ENCODE results near the gene TMEM42. TPM values are rescaled to one million over a fixed set of nuclear protein-coding genes. Genes with fewer than 3 reads are reported as not detected.

TMEM42 gene
- total and polyA plus RNA-seq, 7 donors, result 6.2 to 25.7 (median 10.2) TPM

DNA sequence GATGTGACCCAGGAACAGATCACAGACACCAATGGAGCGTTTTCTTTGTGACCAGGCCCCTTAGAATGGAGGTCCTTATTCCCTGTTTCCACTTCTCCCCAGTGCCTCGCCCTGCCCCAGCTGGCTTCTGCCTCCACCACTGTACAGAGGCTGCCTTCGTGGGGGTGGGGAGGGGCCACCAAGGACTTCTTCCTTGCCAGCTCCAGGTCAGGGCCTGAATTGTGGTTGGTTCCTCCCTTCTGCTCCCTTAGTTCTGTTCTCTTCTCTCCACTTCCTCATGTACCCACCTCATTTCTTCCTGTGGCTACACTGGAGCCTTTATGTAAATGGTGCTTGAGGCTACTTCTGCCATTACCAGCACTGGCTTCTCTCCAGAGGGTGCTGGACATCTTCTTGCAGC lies 29.1 kb downstream of the TMEM42 start:
- DNase-seq, result no peak
- no peaks in the 10 kb centered on the region for H3K27me3 ChIP-seq
- H3K4me3 ChIP-seq, result no peak overlapping the region
- no peaks in the 10 kb centered on the region for H3K9me3 ChIP-seq
- H3K27ac ChIP-seq, result no peak overlapping the region
- H3K4me1 ChIP-seq, result peaks cover 0 to under 1% (median 0%) of the 10 kb centered on the region in 4 donors
- TF ChIP-seq, protein P1, sequence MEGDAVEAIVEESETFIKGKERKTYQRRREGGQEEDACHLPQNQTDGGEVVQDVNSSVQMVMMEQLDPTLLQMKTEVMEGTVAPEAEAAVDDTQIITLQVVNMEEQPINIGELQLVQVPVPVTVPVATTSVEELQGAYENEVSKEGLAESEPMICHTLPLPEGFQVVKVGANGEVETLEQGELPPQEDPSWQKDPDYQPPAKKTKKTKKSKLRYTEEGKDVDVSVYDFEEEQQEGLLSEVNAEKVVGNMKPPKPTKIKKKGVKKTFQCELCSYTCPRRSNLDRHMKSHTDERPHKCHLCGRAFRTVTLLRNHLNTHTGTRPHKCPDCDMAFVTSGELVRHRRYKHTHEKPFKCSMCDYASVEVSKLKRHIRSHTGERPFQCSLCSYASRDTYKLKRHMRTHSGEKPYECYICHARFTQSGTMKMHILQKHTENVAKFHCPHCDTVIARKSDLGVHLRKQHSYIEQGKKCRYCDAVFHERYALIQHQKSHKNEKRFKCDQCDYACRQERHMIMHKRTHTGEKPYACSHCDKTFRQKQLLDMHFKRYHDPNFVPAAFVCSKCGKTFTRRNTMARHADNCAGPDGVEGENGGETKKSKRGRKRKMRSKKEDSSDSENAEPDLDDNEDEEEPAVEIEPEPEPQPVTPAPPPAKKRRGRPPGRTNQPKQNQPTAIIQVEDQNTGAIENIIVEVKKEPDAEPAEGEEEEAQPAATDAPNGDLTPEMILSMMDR (IDR thresholded peaks at IDR 0.05), result no peak
- TF ChIP-seq EP300 (IDR thresholded peaks at IDR 0.05), result no peak
- WGBS, 2 donors, result 67 to 73% methylated on average over 3 of the region's 3 CpGs
- intact Hi-C loops (cut with DNase I), result no loop called here
- H3K36me3 ChIP-seq, result no peaks in the 10 kb centered on the region

DNA sequence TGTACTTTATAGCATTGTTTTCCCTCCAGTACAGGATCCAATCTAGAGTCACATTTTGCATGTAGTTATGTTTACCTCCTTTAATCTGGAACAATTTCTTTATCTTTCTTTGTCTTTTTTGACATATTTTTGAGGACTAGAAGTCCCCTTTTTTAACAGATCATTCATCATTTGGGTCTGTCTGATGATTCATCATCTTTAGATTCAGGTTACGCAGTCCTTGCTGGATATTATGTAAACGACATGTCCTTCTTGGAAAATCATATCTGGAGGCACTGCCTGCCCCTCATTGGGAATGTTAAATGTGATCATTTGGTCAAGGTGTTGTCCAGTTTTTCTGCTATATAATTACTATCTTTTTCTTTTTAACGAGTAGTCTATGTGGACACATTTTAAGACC lies 31.0 kb downstream of the TMEM42 start:
- H3K36me3 ChIP-seq, result no peaks in the 10 kb centered on the region
- TF ChIP-seq EP300 (IDR thresholded peaks at IDR 0.05) (no peak), POLR2A (IDR thresholded peaks at IDR 0.05) (no peak), POLR2AphosphoS5 (IDR thresholded peaks at IDR 0.05) (no peak)
- TF ChIP-seq, protein P1 (IDR thresholded peaks at IDR 0.05), result no peak
- no peak overlapping the region for H3K4me3 ChIP-seq
- no peak overlapping the region for H3K27ac ChIP-seq
- DNase-seq, result no peak
- H3K4me1 ChIP-seq, result no peaks in the 10 kb centered on the region
- H3K27me3 ChIP-seq, result no peaks in the 10 kb centered on the region
- 77 to 88% methylated on average over 3 of the region's 3 CpGs for WGBS, 2 donors
- no peaks in the 10 kb centered on the region for H3K9me3 ChIP-seq
- intact Hi-C loops (cut with DNase I), result no loop called here

DNA sequence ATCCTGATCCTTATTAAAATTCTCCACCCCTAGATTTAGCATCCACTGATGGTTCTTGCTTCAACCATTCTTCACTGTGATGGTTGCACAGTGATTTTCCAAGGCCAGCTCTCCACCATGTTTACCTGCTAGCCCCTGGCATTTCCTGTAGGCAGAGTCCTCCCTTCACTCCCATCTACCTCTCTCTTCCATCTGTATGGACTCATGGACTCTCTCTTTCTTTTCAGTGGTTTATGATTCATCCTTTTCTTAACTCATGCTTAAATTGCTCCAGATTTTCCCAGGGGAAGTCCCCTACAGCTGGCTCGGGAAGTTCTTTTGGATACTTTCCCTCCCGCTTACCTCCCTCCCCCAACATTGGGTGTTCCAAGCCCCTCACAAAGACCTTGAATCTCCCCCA lies 31.4 kb downstream of the TMEM42 start:
- Histone ChIP-seq H3K36me3 (no peaks in the 10 kb centered on the region), H3K27me3 (no peaks in the 10 kb centered on the region), H3K9me3 (no peaks in the 10 kb centered on the region), H3K4me3 (no peak overlapping the region), H3K27ac (no peak overlapping the region), H3K4me1 (no peaks in the 10 kb centered on the region)
- intact Hi-C loops (cut with DNase I), result no loop called here
- TF ChIP-seq POLR2AphosphoS5 (IDR thresholded peaks at IDR 0.05), result no peak
- TF ChIP-seq EP300 (IDR thresholded peaks at IDR 0.05), result no peak
- TF ChIP-seq, protein P1 (IDR thresholded peaks at IDR 0.05), result no peak
- TF ChIP-seq POLR2A (IDR thresholded peaks at IDR 0.05), result no peak
- DNase-seq, result no peak
- 50 to 66% methylated on average over 2 of the region's 2 CpGs for WGBS, 2 donors

DNA sequence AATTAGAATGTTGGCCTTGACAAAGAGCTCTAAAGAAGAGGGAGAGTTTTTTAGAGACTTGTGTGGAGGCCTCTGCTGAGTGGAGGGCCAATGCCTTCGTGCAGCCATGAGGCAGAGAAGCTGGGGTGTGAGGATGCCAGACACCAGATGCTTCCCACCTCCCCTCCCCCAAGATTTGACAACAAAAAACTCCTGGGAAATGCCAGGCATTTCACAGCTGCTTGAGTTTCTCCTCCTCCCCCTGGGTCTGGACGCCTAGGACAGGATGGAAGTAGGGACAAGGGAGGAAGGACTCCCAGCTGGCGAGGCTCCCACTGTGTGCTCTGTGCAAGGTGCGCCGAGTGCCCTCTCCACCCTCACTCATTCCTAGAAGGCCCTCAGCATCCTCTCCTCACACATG lies 32.8 kb downstream of the TMEM42 start:
- Histone ChIP-seq H3K36me3 (no peaks in the 10 kb centered on the region), H3K4me3 (no peak overlapping the region), H3K27me3 (peaks cover 0 to 14% (median 0%) of the 10 kb centered on the region in 3 donors), H3K4me1 (no peaks in the 10 kb centered on the region), H3K9me3 (no peaks in the 10 kb centered on the region), H3K27ac (no peak overlapping the region)
- TF ChIP-seq POLR2AphosphoS5 (IDR thresholded peaks at IDR 0.05) (no peak), POLR2A (IDR thresholded peaks at IDR 0.05) (no peak), EP300 (IDR thresholded peaks at IDR 0.05) (no peak)
- TF ChIP-seq, protein P1 (IDR thresholded peaks at IDR 0.05), result no peak
- intact Hi-C loops (cut with DNase I), result no loop called here
- DNase-seq, result no peak
- 68 to 74% methylated on average over 5 of the region's 5 CpGs for WGBS, 2 donors

- WGBS, 2 donors, result 74 to 75% methylated on average over 2 of the region's 2 CpGs
- Histone ChIP-seq H3K4me3 (no peak overlapping the region), H3K4me1 (no peaks in the 10 kb centered on the region), H3K9me3 (no peaks in the 10 kb centered on the region), H3K27me3 (peaks cover 0 to 25% (median 2%) of the 10 kb centered on the region in 3 donors), H3K27ac (no peak overlapping the region), H3K36me3 (no peaks in the 10 kb centered on the region)
- intact Hi-C loops (cut with DNase I), result no loop called here
- no peak for TF ChIP-seq POLR2A (IDR thresholded peaks at IDR 0.05)
- TF ChIP-seq, protein P1 (IDR thresholded peaks at IDR 0.05), result no peak
- TF ChIP-seq POLR2AphosphoS5 (IDR thresholded peaks at IDR 0.05), result no peak
- no peak for TF ChIP-seq EP300 (IDR thresholded peaks at IDR 0.05)
- DNase-seq, result no peak
Measured at GRCh38 chr3:44896440-44896839, 34.7 kb downstream of the TMEM42 start.

Measured in sigmoid colon (tissue), 7 donors.